Dedifferentiated amniotic fluid mesenchymal stem cell (primary cell): ENCODE data around the gene EXOSC10.
"Not testable (repeated sequence)": the region's sequence is repeated elsewhere in the genome, so short reads cannot be mapped to it uniquely, and the experiment has no call there.

Experiments
- DNase-seq: peaks from one replicate; pipeline ENCODE4 v3.0.0-alpha.2; 2016; ENCODE audit errors: extremely low spot score

The EXOSC10 gene

DNA sequence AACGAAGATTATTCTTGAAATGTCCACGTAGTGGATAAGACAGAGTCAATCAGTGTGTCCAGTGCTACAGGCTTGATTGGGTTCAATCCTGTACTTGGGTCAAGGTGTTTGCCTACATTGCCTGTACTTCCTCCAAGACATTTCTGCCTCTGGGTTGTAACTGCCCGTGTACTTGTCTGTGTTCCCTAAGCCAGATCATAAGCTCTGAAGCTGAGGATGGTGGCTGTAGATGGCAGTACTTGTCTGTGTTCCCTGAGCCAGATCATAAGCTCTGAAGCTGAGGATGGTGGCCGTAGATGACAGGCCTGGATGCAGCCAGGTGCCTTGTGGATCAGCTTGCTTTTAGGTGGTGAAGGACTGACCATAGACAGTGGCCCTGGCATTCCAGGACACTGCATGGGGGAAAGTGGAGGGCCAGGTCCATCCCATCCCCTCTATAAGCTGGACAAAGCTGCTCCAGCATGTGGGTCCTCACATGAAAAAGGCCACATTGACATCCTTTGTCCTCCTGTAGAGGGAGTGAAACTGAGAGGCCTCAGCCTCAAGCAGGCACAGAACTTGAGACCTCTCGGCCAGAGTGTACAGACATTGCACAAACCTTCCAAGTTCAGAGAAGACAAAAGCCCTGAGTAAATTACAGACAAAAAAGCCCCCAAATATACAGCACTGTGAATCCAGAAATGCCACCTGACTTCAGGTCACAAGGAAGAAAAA is 37.9 kb downstream of the EXOSC10 start:
- DNase-seq: no peak

- DNase-seq: peak; percentile 88
Measured at GRCh38 chr1:11059968-11060830, 39.5 kb downstream of the EXOSC10 start, which contains the start of gene SRM. Gene SRM (minus strand): TSS chr1:11060018. CDS start chr1:11059943, 75 bp downstream.

GRCh38 chr1:11059155-11059967 is 40.3 kb downstream of the EXOSC10 start:
- no peak for DNase-seq

GRCh38 chr1:11058595-11059154 is 41.0 kb downstream of the EXOSC10 start:
- no peak for DNase-seq

GRCh38 chr1:11058026-11058425 is 41.6 kb downstream of the EXOSC10 start:
- no peak for DNase-seq

- DNase-seq: no peak
Measured at GRCh38 chr1:11057477-11057876, 42.2 kb downstream of the EXOSC10 start.

DNA sequence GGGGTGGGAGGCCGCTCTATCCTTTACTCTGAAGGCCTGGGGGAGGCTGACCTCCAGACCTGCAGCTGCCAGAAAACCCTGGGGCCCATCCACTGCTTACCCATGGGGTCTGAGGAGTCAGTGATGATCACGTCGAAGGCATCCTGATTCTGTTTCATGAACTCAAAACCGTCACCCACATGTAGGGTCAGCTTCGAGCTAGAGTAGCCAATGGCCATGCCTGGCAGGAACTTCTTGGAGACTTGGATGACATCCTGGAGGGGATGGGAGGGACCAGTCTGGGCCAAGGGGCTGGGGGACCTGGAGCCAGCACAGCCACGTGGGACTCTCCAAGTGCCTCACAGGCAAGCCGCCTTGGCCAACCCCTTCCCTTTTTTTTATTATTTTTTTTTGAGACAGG is 43.2 kb downstream of the EXOSC10 start:
- DNase-seq: no peak

- DNase-seq: no peak
Measured at GRCh38 chr1:11055676-11056075, 44.0 kb downstream of the EXOSC10 start.

DNA sequence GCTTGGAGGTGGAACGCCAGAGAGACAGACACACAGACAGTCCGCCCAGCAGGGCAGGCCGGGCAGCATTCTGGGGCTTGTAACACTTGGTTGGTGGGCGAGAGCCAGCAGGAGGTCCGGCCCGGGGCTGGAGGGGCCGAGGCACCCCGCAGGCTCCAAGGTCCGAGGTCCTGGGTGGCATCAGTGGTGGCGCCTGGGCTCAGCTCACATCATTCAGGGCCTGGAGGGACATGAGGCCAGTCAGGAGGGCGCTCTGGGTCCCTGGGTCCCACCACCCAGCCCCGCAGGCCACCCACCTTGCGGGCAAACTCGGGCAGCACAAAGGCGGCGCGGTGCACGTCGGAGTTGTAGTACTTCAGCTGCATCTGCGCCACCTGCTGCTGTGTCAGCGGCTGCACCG is 45.0 kb downstream of the EXOSC10 start:
- no peak for DNase-seq

DNA sequence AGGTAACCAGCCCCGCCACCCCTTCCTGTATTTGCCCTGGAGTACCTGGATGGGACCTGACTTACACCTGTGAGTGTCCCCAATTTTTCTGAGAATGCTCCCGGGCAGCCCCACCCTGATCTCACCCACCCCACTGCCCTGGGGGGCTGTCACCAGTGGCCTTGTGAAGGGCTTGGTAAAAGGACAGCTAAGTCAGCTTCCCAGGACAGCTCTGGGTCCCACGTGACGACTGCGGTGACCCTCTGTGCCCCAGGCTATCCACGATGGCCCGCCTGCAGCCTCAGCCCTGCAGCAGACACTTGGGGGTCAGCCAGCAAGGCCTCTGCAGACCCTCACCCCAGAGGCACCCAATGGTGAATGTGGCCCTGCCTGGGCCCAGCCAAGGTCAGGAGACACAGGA is 45.5 kb downstream of the EXOSC10 start:
- no peak for DNase-seq

DNA sequence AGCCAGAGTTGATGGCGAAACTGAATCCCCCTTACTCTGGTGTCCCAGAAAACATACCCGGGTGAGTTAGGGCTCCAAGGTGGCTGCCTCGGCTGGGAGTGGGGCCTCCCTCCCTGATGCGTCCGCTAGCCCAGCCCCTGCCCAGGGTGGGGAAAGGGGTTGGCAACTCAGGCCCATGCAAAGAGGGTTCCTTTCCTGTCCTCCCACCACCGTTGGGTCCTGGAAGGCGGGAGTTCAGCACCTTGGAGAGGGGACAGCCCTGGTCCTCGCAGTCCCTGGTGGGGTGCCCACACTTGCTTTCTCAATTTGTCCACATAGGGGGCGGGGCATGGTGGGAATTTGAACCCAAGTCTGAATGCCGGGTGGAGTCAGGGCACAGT is 45.9 kb downstream of the EXOSC10 start:
- no peak for DNase-seq

DNA sequence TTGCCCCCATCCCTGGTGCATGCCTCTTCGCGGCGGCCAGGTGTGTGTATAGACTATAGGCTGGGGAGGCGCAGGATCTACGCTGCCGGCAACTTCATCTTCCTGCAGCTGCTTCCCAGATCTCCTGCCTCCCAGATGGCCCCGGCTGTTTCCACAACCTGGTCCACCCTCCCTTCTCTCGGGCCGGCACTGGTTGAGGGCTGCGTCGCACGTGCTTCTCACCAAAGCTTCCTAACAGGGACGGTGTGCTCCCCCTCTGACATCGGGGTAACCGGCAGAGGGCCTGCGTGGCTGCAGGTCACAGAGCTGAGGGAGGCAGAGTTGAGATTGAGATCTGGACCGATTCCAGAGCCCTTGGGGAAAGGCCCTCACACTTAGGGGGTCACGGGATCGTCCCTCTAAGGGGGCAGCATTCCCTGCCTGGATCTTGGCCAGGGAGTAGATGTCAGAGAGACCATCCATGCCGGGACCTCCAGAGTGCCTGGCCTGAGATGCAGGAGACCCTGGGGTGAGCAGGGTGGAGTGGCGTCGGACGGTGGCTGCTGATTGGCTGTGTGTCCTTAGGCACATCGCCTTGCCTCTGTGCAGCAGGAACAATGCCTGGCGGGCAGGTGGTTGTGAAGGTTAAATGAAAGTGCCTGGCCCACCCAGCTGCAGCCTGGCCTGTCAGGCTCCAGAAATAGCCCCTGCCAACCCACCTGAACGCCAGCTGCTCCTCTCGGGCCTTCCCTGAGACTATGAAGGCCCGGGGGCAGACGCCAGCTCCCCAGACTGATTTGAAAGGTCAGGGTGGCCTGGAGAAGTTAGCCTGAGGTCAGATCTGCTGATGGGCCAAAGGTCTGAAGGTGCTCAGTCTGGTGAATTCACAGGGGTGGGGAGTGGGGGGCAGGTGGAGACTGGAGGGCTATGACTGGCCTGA is 46.6 kb downstream of the EXOSC10 start:
- no peak for DNase-seq

GRCh38 chr1:11051781-11052511 is 47.7 kb downstream of the EXOSC10 start:
- no peak for DNase-seq

GRCh38 chr1:11051121-11051520 is 48.5 kb downstream of the EXOSC10 start:
- DNase-seq: not testable (repeated sequence)

- no peak for DNase-seq
Measured at GRCh38 chr1:11046625-11047365, 52.9 kb downstream of the EXOSC10 start, which contains the start of gene MASP2. Gene MASP2 (minus strand): TSS chr1:11047239. CDS start chr1:11047207, 32 bp downstream.

- no peak for DNase-seq
Measured at GRCh38 chr1:11046270-11046566, 53.5 kb downstream of the EXOSC10 start.

DNA sequence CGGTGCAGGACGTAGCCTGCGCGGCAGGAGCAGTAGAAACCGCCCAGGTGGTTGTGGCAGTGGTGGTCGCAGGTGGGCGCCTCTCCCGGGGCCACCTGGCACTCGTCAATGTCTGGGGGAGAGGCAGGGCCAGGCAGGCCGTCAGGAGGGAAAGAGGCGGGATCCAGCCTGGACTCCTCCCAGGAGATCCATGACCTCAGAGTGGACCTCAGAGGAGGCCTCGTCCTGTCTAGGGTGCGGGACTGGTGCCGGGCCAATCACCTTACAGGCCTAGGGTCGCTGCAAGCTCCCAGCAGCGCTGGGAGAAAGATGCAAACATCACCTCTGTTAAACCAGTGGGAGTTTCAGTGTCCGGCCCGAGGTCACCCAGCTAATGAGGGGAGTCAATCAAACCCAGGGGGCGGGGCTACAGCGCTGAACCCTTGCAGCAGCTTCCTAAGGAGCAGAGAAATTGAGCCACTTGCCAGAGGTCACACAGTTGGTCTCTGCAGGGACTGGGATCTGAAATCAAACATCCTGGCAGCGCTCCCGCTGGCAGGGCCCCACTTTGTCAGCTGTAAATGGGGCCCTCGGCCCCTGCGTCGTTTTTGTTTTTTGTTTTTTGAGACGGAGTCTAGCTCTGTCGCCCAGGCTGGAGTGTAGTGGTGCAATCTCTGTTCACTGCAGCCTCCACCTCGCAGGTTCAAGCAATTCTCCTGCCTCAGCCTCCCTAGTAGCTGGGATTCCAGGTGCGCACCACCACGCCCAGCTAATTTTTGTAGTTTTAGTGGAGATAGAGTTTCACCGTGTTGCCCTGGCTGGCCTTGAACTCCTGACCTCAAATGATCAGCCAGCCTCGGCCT is 54.0 kb downstream of the EXOSC10 start:
- DNase-seq: no peak

- DNase-seq: no peak
Measured at GRCh38 chr1:11044849-11045427, 54.7 kb downstream of the EXOSC10 start.
